SK-N-SH treated with all-trans-retinoic acid at 6 μM for 48 hours (cell line): ENCODE results near the gene IL17RA.

Experiments
- ATAC-seq: fragments of 200-7000 bp; cut with Tn5 transposase; 3 replicates; pipeline ENCODE4 v1.9.1; 2020; ENCODE audit warnings: mild to moderate bottlenecking, moderate library complexity
- ARNTL ChIP-seq: fragments of 450-650 bp; formaldehyde crosslinking; IDR thresholded peaks from 2 replicates; pipeline ENCODE4 v1.5.0; 2020; ENCODE audit warnings: low read depth, mild to moderate bottlenecking, moderate library complexity, borderline replicate concordance
- BACH2 ChIP-seq: fragments of 250-450 bp; sonication (Bioruptor Pico); IDR thresholded peaks from 2 replicates; pipeline ENCODE4 v1.9.0; 2021; ENCODE audit warnings: mild to moderate bottlenecking, borderline replicate concordance
- CSDC2 ChIP-seq: fragments of 250-450 bp; sonication (Bioruptor Pico); IDR thresholded peaks from 2 replicates; pipeline ENCODE4 v1.5.0; 2020; ENCODE audit warnings: mild to moderate bottlenecking, moderate library complexity
- CSRNP3 ChIP-seq: fragments of 250-450 bp; sonication (Bioruptor Pico); IDR thresholded peaks from 2 replicates; pipeline ENCODE4 v1.5.1; 2021; ENCODE audit warnings: mild to moderate bottlenecking, moderate library complexity
- ESRRG ChIP-seq: fragments of 250-450 bp; sonication (Bioruptor Pico); IDR thresholded peaks from 2 replicates; pipeline ENCODE4 v1.6.1; 2021; ENCODE audit warnings: mild to moderate bottlenecking
- GLIS3 ChIP-seq: fragments of 250-450 bp; sonication (Bioruptor Pico); IDR thresholded peaks from 2 replicates; pipeline ENCODE4 v1.5.0; 2020; ENCODE audit warnings: mild to moderate bottlenecking, moderate library complexity
- ISL1 ChIP-seq: fragments of 250-450 bp; sonication (Bioruptor Pico); IDR thresholded peaks from 2 replicates; pipeline ENCODE4 v2.1.2; 2022; ENCODE audit warnings: mild to moderate bottlenecking, moderate library complexity
- OSR1 ChIP-seq: fragments of 250-450 bp; sonication (Bioruptor Pico); IDR thresholded peaks from 2 replicates; pipeline ENCODE4 v1.8.0; 2022; ENCODE audit warnings: moderate library complexity, mild to moderate bottlenecking, inconsistent platforms
- PPARA ChIP-seq: fragments of 250-450 bp; sonication (Bioruptor Pico); IDR thresholded peaks from 2 replicates; pipeline ENCODE4 v1.5.0; 2020; ENCODE audit warnings: mild to moderate bottlenecking, borderline replicate concordance
- RARB ChIP-seq: fragments of 250-450 bp; sonication (Bioruptor Pico); IDR thresholded peaks from 2 replicates; pipeline ENCODE4 v1.8.0; 2021; ENCODE audit warnings: mild to moderate bottlenecking, moderate library complexity
- SNAI2 ChIP-seq: fragments of 250-450 bp; sonication (Bioruptor Pico); IDR thresholded peaks from 2 replicates; pipeline ENCODE4 v1.5.0; 2020; ENCODE audit warnings: mild to moderate bottlenecking, moderate library complexity
- TCF4 ChIP-seq: fragments of 250-450 bp; sonication (Bioruptor Pico); IDR thresholded peaks from 2 replicates; pipeline ENCODE4 v1.8.0; 2021; ENCODE audit warnings: mild to moderate bottlenecking, moderate library complexity, borderline replicate concordance
- TOX ChIP-seq: fragments of 250-450 bp; sonication (Bioruptor Pico); IDR thresholded peaks from 2 replicates; pipeline ENCODE4 v1.8.0; 2021; ENCODE audit warnings: mild to moderate bottlenecking, moderate library complexity, borderline replicate concordance
- TSHZ2 ChIP-seq: fragments of 250-450 bp; sonication (Bioruptor Pico); IDR thresholded peaks from 2 replicates; pipeline ENCODE4 v1.5.0; 2020; ENCODE audit warnings: mild to moderate bottlenecking, moderate library complexity
- ZFP3 ChIP-seq: fragments of 250-450 bp; sonication (Bioruptor Pico); IDR thresholded peaks from 2 replicates; pipeline ENCODE4 v1.5.0; 2020; ENCODE audit warnings: mild to moderate bottlenecking, moderate library complexity
- ZFP30 ChIP-seq: fragments of 450-650 bp; formaldehyde crosslinking; IDR thresholded peaks from 2 replicates; pipeline ENCODE4 v1.5.0; 2022; ENCODE audit warnings: mild to moderate bottlenecking, moderate library complexity
- ZNF565 ChIP-seq: fragments of 450-650 bp; formaldehyde crosslinking; conservative IDR thresholded peaks from 2 replicates; pipeline ENCODE4 v1.5.0; 2020; ENCODE audit warnings: low read depth, mild to moderate bottlenecking, moderate library complexity
- ZNF8 ChIP-seq: fragments of 450-650 bp; formaldehyde crosslinking; IDR thresholded peaks from 2 replicates; pipeline ENCODE4 v1.5.0; 2020; ENCODE audit warnings: mild to moderate bottlenecking, moderate library complexity
- TF ChIP-seq, protein P1 (sequence below): fragments of 250-450 bp; sonication (Bioruptor Pico); IDR thresholded peaks from 2 replicates; pipeline ENCODE4 v1.8.0; 2021; ENCODE audit warnings: low read depth, mild to moderate bottlenecking, moderate library complexity, borderline replicate concordance
- TF ChIP-seq, protein P2 (sequence below): fragments of 250-450 bp; sonication (Bioruptor Pico); IDR thresholded peaks from 2 replicates; pipeline ENCODE4 v1.8.0; 2020; ENCODE audit warnings: mild to moderate bottlenecking, moderate library complexity, borderline replicate concordance

Gene IL17RA

GRCh38 chr22:17158176-17158567, 73.4 kb downstream of the IL17RA start:
- TF ChIP-seq BACH2 (CRISPR knock-in tag), result no peak
- TF ChIP-seq, protein P1, sequence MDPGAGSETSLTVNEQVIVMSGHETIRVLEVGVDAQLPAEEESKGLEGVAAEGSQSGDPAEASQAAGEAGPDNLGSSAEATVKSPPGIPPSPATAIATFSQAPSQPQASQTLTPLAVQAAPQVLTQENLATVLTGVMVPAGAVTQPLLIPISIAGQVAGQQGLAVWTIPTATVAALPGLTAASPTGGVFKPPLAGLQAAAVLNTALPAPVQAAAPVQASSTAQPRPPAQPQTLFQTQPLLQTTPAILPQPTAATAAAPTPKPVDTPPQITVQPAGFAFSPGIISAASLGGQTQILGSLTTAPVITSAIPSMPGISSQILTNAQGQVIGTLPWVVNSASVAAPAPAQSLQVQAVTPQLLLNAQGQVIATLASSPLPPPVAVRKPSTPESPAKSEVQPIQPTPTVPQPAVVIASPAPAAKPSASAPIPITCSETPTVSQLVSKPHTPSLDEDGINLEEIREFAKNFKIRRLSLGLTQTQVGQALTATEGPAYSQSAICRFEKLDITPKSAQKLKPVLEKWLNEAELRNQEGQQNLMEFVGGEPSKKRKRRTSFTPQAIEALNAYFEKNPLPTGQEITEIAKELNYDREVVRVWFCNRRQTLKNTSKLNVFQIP (CRISPR knock-in tag), result no peak
- no peak for TF ChIP-seq TCF4
- TF ChIP-seq TSHZ2 (CRISPR knock-in tag), result no peak
- no peak for TF ChIP-seq ISL1 (CRISPR knock-in tag)
- TF ChIP-seq ZFP30 (CRISPR knock-in tag), result no peak
- TF ChIP-seq ARNTL (CRISPR knock-in tag), result no peak
- no peak for TF ChIP-seq CSRNP3
- no peak for TF ChIP-seq OSR1 (CRISPR knock-in tag)
- no peak for TF ChIP-seq PPARA (CRISPR knock-in tag)
- no peak for TF ChIP-seq ZNF565 (CRISPR knock-in tag)
- no peak for TF ChIP-seq ESRRG (CRISPR knock-in tag)
- TF ChIP-seq GLIS3, result no peak
- TF ChIP-seq SNAI2 (CRISPR knock-in tag), result no peak
- TF ChIP-seq ZFP3 (CRISPR knock-in tag), result no peak
- no peak for TF ChIP-seq CSDC2
- TF ChIP-seq ZNF8 (CRISPR knock-in tag), result no peak
- no peak for TF ChIP-seq TOX (CRISPR knock-in tag)
- TF ChIP-seq, protein P2, sequence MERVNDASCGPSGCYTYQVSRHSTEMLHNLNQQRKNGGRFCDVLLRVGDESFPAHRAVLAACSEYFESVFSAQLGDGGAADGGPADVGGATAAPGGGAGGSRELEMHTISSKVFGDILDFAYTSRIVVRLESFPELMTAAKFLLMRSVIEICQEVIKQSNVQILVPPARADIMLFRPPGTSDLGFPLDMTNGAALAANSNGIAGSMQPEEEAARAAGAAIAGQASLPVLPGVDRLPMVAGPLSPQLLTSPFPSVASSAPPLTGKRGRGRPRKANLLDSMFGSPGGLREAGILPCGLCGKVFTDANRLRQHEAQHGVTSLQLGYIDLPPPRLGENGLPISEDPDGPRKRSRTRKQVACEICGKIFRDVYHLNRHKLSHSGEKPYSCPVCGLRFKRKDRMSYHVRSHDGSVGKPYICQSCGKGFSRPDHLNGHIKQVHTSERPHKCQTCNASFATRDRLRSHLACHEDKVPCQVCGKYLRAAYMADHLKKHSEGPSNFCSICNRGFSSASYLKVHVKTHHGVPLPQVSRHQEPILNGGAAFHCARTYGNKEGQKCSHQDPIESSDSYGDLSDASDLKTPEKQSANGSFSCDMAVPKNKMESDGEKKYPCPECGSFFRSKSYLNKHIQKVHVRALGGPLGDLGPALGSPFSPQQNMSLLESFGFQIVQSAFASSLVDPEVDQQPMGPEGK (CRISPR knock-in tag), result no peak
- no peak for ATAC-seq

GRCh38 chr22:17158568-17159503, 74.0 kb downstream of the IL17RA start, which contains the start of gene HDHD5:
Gene HDHD5 (minus strand): TSS chr22:17159277. CDS start chr22:17159251, 26 bp downstream.
- peak; percentile 87 for ATAC-seq

More at GRCh38 chr22:17158568-17159503, 74.0 kb downstream of the IL17RA start, which contains the start of gene HDHD5:
- TF ChIP-seq ZFP3 (CRISPR knock-in tag), result no peak
- TF ChIP-seq CSRNP3, result no peak
- no peak for TF ChIP-seq RARB
- TF ChIP-seq TSHZ2 (CRISPR knock-in tag), result no peak
- TF ChIP-seq OSR1 (CRISPR knock-in tag), result no peak
- TF ChIP-seq TCF4, result no peak
- no peak for TF ChIP-seq BACH2 (CRISPR knock-in tag)
